HG02798 (cell line): ENCODE results near the gene LAIR1.
"Not testable (repeated sequence)": the region's sequence is repeated elsewhere in the genome, so short reads cannot be mapped to it uniquely, and the experiment has no call there.

ENCODE experiments used
- ATAC-seq: cut with Tn5 transposase; IDR thresholded peaks from one replicate; pipeline ENCODE4 v1.9.1; 2021; ENCODE audit warnings: mild to moderate bottlenecking; ENCODE audit not compliant: unreplicated experiment, poor library complexity

The LAIR1 gene, protein sequence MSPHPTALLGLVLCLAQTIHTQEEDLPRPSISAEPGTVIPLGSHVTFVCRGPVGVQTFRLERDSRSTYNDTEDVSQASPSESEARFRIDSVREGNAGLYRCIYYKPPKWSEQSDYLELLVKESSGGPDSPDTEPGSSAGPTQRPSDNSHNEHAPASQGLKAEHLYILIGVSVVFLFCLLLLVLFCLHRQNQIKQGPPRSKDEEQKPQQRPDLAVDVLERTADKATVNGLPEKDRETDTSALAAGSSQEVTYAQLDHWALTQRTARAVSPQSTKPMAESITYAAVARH

DNA sequence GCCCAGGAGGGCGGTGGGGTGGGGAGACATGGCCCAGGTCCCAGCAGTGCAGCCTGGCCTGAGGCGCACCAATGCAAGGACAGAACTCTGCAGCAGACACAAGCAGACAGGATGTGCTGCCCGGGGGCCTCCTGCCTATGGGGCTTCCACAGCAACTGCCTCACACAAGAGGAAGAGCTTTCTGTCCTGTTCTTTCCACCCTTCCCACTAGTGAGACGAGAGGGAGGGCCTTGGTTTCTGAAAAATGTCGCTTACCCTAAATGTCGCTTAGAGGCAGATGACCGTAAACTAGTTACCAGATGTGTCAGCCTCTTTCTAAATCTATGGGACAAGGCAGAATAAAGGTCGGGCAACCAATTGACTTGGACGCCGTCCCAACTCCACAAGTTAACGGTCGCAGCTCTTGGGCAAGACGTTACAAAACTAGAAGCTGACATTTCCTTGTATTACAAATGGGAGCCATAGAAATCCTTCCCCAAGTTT is at the start of gene LAIR1:
LAIR1 (minus strand) TSS at position 157 of the 483 bp plus-strand sequence; CDS start at position 30, 127 bp downstream.
- no peak for ATAC-seq

- no peak for ATAC-seq
Observed at GRCh38 chr19:54414156-54414555, 49.4 kb upstream of the LAIR1 start.

DNA sequence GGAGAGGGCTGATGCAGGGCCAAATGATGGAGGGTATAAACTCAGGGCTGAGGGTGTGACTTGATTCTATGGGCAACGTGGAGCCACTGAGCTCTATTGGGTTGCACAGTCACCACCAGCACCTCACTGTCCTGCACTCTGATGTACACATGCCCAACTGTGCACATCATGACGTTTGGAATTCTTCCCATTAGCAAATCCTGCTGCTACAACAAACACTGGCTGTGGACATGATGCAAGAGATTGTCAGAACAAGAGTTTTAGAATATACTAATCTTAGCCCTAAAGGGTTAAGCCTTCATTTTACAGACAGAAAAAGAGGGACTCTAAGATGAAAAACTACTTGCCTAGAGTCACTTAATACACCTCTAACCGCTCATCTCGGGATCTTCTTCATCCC is 48.1 kb upstream of the LAIR1 start:
- no peak for ATAC-seq

DNA sequence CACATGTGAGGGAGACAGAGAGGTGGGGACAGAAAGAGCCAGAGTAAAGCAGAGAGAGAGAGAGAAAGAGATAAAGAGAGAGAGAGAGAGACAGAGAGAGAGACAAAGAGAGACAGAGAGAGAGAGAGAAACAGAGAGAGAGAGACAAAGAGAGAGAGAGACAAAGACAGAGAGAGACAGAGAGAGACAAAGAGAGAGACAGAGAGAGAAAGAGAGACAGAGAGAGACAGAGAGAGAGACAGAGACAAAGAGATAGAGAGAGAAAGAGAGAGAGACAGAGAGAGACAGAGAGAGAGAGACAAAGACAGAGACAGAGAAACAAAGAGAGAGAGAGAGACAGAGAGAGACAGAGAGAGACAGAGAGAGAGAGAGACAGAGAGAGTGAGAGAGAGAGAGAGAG is 46.3 kb upstream of the LAIR1 start:
- no peak for ATAC-seq

- ATAC-seq = no peak
Observed at GRCh38 chr19:54408456-54409026, 43.8 kb upstream of the LAIR1 start.

DNA sequence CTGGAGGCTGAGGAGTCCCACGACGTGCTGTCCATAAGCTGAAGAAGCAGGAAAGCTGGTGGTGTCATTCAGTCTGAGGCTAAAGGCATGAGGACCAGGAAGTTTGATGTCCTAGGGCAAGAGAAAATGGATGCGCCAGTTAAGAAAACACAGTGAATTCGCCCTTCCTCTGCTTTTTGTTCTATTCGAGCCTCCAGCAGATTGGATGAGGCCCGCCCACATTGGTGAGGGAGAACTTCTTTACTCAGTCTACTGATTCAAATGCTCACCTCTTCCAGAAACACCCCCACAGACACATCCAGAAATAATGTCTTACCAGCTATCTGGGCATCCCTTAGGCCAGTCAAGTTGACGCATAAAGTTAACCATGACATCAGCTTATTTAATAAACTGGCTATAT is 43.0 kb upstream of the LAIR1 start:
- ATAC-seq = no peak

GRCh38 chr19:54405628-54406027 is 40.9 kb upstream of the LAIR1 start:
- no peak for ATAC-seq

GRCh38 chr19:54403054-54403453 is 38.3 kb upstream of the LAIR1 start:
- no peak for ATAC-seq

DNA sequence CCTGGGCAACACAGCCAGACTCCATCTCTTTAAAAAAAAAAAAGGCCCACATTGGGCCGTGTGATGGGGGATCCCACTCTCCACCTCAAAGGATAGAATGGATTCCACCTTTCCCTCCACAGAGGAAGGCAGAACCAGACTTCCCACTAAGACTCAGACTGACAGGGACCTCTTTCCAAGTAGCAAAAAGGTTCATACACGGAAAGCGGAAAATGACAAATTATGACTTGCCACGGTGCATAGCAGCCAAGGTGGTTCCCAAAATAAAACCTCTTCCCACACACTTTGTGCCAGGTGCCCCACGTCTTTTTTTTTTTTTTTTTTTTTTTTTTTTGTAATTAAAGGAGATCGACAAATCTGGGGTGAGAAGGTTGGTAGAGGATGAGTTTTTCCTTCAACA is 36.2 kb upstream of the LAIR1 start:
- no peak for ATAC-seq

DNA sequence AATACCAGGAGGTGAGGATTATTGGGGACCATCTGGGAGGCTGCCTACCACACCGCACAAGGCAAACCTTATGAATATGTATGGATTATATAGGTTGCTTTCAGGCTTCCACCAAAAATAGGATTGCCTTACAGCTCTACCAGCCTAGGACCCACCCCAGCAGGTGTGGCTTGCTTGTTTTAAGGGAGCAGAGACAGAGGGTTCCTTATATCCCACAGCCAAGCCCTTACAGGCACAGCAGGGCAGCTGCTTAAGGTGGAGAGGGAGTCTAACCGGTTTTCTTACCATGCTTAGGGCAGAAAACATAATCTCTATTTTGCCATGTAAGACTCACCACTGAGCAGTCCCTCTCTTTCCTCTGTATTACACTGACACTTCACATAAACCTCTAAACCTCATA is 34.5 kb upstream of the LAIR1 start:
- ATAC-seq = no peak

DNA sequence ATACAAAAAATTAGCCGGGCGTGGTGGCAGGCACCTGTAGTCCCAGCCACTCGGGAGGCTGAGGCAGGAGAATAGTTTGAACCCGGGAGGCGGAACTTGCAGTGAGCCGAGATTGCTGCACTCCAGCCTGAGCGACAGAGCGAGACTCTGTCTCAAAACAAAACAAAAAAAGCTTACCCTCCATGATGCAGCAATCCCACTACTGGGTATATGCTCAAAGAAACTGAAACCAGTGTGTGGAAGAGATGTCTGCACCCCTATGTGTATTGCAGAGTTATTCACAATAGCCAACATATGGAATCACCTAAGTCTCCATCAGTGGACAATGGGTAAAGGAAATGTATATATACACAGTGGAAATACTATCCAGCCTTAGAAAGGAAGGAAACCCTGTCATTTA is 31.0 kb upstream of the LAIR1 start:
- no peak for ATAC-seq

- ATAC-seq = no peak
Observed at GRCh38 chr19:54393381-54393780, 28.6 kb upstream of the LAIR1 start.

- no peak for ATAC-seq
Observed at GRCh38 chr19:54392105-54392504, 27.4 kb upstream of the LAIR1 start.

DNA sequence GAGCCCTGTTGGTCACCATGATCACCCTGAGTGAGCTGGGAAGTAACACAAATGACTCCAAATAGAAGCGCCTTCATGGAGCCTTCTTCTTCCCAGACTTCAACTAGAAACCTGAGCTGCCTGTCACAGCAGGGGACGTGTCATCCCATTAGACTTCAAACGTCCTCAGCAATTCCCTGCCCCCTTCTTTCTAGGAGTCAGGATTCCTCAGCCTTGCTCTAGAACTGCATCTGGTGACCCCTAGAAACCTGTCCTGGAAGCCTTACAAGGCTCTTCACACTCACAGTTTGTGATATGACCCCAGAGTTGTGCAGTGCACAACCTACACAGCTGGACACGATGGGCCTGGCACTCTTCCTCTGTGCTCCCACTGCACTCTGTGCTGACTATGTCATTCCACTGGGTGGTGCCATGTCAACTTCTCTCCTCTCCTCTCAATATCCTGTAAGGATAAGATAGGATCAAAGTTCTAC is 26.9 kb upstream of the LAIR1 start:
- ATAC-seq = no peak

DNA sequence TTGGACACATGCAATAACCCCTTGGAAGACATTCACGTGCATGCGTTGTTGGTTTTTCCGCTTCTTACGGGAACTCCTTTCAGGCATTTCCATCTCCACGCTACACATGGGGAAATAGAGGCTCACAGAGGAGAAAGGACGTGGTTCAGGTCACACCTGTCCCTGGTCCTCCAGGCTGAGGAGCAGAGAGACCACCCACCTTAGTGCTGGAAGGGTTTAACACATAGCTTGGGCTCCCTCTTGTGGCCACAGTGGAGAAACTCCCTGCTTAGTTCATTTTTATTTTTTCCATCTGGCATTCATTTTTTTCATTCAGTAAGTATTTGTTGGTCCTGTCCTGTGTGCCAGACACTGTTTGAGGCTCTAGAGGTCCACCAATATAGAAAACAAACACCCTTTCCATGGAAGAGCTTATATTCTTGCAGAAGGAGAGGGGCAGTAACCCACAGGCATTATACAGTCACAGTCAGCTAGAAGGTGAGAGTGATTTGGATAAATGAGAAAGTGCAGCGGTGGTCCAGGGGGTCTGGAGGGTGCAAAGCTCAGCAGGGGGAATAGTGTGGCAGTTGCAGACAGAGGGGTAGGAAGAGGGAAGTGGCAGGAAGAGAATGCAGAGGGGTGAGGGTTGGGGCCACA is 26.3 kb upstream of the LAIR1 start:
- no peak for ATAC-seq

DNA sequence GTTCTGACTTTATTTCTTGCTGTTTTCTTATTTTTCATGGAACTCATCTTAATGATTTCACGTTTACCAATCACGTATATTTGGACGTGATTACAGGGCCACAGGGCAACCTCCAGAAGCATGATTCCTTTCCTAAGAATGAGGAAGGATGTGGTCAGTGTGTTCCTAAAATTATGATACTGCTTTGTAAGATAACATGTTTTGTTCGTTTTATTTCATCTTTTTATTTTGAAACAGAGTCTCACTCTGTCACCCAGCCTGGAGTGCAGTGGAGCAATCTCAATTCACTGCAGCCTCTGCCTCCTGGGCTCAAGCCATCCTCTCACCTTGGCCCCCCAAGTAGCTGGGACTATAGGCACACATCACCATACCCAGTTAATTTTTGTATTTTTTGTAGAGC is 24.8 kb upstream of the LAIR1 start:
- no peak for ATAC-seq

- ATAC-seq = no peak
Observed at GRCh38 chr19:54388802-54389139, 24.0 kb upstream of the LAIR1 start.

DNA sequence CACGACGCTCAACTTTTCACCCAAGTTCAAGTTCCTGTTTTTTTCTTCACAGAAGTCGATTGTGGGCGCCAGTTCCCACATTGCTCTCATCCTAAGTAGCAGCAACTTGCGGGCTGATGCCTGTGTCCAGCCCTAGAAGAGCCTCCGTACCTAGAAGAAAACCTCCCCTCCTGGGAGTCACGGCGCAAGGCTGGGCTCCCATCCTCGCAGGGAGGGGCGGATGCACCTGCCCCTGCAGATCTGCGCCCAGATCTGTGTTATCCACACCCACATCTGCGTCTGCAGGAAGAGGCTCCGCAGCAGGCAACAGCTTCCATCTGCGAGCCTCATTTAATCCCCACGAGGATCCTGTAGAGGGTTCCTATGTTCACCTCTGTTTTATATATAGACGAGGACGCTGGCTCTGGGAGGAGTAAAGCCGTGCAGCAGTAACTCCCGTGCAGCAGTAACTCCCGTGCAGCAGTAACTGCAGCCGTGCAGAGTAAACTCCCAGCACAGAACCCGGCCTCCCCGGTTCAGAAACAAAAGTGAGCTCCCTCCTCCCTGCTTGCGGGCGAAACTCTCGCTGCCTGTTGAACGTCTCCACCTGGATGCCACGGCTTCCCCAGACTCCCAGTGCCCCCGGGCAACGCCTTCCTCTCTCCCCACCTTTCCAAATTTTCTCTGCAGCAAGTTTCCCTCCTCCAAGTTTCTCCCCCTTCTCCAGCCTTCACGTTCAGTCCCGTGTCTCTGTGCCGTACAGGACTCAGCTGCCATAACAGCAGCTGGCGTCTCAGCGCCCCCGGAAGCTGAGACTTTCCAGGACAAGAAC is 23.5 kb upstream of the LAIR1 start:
- no peak for ATAC-seq

DNA sequence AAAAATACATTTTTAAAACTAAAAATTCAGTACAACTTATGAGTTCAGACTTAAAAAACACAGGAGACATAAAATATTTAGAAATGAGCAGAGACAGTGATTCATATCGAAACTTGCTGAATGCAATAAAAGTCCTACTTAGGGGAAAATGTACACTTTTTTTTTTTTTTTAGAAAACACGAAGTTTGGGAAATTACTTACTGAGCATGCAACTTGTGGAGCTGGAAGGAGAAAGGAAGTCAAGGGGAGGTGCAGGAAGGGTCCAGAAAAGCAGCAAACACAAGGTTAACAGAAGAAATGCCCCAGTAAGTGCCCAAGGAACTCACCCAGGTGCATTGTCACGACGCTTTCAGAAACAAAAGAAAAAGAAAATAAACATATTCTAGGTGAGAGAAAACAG is 18.6 kb upstream of the LAIR1 start:
- no peak for ATAC-seq

- not testable (repeated sequence) for ATAC-seq
Observed at GRCh38 chr19:54382041-54382440, 17.3 kb upstream of the LAIR1 start.

GRCh38 chr19:54380897-54381296 is 16.2 kb upstream of the LAIR1 start:
- no peak for ATAC-seq
